GM19351 (cell line): ENCODE results near the gene C6.
"Not testable (repeated sequence)": the region's sequence is repeated elsewhere in the genome, so short reads cannot be mapped to it uniquely, and the experiment has no call there.

ENCODE experiments used
- ATAC-seq: cut with Tn5 transposase; IDR thresholded peaks from one replicate; pipeline ENCODE4 v1.9.1; 2021; ENCODE audit warnings: mild to moderate bottlenecking, moderate library complexity; ENCODE audit not compliant: unreplicated experiment

C6 gene

DNA sequence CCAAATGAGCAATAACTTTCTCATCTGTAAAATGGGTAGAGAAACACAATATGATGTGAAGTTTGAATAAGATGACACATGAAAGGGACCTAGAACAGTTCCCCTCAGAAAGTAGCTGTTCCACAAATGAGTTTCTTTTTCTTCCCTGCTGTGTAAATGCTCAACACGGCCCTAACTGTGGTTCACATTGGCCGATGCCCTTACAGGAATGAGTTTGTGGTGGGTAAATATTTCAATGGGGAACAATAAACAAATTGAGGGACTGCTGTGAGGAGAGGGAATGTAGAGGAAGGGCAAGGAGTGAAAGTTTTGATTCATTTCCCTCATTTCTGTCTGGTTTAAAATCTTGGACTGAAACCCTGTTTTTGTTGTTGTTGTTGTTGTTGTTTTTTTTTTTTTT lies 12.8 kb downstream of the C6 start:
- ATAC-seq = no peak

DNA sequence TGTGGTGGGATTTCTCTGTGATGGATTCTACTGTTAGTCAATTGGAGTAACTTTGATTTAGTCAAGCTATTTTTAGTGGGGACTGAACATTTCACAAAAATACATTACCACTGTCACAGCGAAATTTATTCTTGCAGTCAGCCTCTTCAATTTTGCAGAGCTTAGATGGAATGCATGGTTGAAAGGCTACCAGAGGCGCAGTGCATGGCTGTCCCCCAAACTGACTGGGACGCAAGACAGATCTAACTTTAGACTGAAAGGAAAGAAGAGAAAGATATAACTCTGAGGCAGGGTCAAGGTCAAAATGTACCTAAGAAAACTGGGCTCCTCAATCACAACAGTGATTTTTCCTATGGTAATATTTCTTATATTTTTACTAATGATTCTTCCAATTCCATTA lies 13.7 kb downstream of the C6 start:
- no peak for ATAC-seq

DNA sequence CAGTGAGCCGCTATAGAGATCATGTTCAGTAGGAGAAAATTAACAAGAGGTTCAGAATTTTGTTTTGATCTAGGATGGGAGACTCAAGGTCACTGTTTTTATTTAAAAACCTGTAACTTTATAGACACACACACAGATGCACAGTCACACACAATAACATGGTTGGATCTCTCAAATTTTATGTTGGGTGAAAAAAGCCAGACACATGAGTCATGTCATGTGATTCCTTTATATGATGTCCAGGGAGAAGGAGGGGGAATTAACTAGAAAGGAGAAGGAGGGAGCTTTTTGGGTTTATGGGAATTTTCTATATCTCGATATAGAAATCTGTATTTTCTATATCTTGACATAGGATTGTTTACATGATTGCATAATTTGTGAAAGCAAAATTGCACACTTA lies 17.1 kb downstream of the C6 start:
- ATAC-seq = no peak

DNA sequence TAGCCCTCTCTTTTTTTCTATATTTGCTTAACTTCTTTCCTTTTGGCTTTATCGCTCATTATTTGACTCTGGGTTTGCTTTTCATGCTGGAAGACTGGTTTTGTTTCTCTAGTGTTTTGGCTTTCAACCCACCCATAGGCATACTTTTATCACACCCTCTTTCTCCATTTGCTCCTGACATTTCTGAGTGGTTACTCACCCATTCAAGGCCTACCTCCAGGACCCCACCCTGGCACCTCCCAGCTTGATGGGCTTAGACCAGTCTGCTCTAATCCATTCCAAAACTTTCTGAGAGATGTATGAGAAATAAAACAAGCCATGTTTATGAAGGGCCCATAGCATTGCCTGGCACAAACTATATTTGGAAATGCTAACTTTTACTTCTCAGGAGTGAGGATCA lies 18.1 kb downstream of the C6 start:
- ATAC-seq = no peak

DNA sequence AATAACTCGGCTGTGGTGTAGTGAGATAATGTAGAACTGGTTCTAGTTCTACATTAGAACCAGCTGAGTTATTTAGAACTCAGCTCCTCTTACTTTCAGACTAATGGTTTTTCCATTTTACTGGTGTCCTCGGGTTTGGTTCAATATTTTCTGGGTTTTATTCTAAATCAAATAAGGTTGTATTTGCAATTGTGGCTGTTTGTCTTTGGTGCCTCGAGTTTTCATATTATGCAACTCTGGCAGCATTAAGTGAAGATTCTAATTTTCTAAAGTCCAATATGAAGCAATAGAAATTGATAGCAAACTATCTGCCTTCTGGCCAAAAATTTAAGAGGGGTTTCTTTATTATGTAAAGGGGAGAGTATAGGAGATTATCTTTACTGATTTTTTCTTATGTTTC lies 19.0 kb downstream of the C6 start:
- no peak for ATAC-seq

DNA sequence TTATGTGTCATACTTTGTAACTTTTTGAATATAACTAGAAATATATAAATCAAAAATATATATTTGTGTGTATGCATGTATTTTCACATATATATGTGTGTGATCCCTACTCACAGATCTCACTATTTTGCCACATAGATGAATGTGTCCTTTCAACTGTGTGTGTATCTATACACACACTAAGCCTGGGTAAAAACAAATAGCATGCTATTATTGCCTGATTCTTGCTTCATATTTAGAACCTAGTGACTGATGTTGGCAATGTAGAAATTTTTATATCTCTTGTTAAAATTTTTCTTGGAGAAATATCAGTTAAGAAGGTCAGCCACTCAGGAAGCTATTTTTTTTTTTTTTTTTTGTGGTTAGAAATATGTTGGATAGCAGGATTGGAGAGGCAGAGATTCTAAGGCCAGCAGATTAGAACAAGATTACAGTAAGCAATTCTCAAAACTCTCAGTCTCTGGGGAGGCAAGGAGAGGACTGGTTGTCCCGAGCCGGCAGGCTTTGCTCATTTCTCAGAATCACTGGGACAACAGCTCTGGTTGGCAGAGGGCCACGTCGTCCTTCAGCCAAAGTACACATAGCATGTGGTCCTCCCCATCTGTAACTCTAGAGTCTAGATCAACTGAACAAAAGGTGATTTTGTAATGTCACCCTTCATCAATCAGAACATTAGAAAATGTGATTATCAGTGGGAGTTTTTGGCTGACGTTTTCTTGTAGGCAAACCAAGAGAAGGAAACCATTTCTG lies 19.7 kb downstream of the C6 start:
- no peak for ATAC-seq

DNA sequence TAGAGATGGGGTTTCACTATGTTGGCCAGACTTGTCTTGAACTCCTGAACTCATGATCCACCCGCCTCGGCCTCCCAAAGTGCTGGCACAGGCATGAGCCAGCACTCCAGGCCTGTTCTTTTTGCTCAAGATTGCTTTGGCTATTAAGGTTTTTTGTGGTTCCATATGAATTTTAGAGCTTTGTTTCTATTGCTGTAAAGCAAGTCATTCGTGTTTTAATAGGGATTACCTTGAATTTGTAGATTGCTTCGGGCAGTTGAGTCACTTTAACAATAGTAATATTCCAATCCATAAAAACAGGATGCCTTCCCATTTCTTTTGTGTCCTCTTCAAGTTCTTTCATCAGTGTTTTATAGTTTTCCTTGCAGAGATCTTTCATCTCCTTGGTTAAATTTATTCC lies 22.1 kb downstream of the C6 start:
- no peak for ATAC-seq

DNA sequence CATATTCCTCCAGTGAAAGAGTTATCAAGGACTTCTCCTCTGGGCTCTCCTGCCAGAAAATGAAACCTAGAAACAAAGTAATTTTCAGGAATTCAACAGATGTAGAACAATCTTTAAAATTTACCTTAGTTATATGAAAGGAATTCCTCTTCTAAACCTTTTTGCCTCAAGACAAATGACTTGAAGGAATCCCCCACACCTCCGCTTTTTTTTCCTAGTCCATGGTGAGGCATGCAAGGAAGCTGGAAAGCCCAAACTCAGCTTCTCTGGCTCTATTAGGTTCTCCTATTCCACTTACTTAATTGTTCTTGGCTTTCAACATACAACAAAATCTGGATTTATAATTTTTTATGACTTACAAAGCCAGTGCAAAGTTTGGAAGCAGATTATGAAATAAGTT lies 27.2 kb downstream of the C6 start:
- ATAC-seq = no peak

DNA sequence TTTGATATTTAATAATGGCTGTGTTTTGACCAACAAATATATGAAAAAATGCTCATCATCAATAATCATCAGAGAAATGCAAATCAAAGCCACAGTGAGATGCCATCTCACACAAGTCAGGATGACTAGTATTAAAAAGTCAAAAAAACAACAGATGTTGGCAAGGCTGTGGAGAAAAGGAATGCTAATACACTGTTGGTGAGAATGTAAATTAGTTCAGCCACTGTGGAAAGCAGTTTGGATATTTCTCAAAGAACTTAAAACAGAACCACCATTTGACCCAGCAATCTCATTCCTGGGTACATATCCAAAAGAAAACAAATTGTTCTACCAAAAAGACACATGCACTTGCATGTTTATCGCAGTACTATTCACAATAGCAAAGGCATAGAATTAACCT lies 30.0 kb downstream of the C6 start:
- not testable (repeated sequence) for ATAC-seq

DNA sequence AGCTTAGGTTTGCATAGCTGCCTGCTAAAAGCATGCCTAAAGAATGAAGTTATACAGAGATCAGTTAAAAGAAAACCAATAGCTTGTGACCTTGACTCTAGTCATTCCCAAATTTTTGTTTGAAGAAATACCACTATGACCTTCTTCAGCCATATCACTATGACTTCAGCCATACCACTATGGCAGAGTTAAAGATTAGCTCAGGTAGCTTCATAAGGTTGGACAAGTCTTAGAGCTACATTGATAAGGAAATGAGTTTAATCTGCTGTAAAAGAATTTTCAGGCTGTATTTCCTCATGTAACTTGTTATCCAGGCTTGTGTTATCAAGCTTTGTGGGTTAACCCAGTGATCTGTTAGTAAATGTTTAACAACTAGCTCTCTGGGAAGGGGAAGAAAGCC lies 30.7 kb downstream of the C6 start:
- ATAC-seq = no peak

DNA sequence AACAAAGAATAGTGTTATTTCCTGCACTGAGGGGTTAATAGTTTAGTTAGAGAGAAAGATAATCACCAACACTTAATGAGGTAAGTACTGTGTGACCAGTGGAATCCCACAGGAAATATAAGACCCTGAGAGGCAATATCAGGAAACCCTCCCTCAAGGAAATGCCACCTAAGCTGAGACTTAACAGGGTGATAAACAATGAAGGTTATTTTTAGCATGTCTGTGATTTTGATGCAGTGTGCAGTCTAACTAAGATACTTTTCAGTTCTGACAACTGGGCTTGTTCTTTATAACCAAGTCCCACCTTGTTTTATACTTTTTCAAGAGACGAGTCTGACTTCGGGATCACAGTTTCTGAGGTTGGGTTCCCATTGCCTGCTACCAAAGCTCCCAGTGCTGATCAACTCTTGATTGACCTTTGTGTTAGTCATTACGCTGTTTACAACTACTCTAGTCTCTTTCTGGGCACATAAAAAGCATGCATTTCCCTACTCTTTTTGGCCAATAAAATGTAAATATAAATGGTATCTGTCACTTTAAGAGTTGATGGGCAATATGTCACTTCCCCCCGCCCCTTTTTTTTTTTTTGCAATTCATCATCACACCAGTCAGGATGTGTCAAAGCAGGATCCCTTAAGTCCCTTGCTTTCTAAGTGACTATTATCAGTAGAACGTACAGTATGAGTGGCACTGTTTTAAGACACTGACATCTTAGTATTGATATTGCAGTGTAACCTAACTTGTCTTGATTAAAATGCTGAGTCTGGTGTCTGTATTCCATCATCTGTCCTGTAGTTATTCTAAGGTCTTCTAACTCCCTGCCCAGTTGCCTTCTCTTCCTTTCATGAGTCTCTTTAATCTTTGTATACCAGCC lies 31.4 kb downstream of the C6 start:
- ATAC-seq = no peak

DNA sequence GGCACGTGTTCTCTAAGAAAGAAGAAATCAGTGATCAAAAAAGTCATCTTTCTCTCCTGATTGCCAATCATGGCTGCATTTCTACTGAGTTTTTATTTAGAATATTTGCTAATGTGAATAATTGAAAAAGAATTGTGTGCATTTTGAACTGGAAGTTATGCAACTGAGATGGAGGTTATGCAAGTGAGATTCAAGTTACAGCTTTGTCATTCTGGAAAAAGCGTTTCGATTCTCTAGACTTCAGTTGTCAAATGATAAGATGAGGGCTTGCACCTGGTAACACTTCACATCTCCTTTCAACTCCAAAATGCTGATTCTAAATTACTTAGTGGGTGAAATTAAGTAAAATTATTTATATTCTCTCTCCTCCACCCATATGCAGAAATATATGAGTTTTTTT lies 36.4 kb downstream of the C6 start:
- no peak for ATAC-seq

DNA sequence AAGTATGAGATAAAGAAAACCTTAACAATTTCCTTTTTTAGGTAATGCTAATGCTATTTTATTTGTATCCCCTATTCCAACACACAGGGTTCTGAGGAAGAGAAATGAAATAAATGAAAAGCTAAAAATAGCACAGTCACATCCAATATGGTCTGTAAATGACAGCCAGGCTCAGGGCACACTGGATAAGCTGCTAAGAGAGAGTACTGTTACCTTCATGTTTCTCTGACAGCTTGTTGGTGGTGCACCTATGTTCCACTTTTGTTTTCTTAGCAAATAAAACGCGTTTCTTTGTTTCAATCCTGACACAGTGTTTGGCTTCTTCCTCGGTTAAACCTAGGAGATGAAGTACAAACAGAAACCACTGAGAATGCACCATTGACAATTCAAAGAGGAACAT lies 41.3 kb downstream of the C6 start:
- ATAC-seq = no peak

DNA sequence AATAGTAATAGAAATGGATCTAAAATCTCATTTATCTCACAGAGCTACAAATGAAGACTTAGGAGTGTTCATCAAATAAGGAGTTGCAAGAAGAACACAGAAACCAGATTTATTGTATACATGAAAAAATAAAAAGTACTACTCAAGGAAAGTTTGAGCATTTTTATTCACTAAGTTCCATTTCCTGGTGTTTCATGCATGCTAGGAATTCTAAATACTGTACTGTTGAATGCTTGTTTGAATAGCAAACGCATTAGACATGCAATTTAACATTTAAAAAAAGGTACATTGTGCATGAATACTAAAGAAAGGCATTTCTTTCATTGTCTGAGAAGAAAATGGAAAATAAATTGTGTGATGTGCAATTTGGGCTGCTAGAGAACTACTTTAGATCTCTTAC lies 52.1 kb downstream of the C6 start:
- no peak for ATAC-seq

DNA sequence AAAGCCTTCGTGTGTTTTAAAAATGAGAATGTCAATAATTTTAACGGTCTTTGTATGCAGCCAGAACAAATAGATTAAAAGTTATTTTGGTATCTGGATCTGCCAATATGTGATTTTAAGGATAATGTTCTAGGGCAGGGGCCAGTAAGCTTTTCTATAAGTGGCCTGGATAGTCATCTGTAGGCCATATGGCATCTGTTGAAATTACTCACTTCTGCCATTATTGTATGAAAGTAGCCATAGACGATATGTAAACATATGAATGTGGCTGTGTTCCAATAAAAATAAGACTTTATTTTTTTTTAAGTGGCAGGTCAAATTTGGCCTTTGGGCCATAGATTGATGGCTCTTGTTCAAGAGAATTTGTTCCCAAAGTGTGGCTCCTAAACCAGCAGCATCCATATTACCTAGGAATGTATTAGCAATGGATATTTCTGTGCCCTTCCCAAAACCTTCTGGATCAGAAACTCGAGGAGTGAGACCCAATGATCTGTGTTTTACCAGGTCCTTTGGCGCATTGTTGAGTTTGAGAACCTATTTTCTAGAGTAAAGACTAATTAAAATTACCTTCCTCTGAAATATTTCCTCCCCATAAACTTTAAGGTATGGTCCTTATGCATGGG lies 55.9 kb downstream of the C6 start:
- ATAC-seq = no peak

DNA sequence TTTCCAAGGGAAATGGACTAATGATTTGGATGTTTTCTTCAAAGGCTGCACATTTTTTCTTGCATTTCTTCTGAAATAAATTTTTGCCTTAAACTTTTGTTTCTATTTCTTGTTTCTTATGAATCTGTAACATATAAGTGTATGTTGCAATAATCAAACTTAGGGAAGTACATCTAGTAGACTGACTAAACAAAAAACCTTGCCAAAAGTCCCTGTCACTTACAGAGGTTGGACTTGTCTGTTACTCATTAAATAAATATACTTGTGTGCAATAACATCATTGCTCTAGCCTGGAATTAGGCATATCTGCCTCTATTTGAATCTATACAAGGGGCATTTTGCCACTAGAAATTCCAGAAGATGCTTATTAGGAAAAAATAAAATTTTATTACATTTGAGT lies 56.6 kb downstream of the C6 start:
- no peak for ATAC-seq

DNA sequence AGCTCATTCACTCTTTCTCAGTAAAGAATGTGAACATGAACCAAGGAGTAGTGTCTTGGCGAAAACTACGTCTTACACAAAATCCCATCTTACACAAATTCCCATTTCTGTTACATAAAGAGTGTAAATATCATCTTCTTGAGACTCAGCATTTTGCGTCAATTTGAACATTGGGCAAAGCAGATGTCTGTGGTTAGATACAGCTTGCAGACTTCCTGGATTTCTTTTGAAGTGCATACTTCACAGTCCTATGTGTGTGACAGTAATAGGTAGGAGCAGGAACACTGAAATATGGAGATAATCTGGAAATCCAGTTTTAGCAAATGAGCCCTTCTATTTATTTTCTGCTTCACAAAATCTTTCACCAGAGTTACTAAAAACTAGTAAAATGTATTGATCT lies 58.8 kb downstream of the C6 start:
- ATAC-seq = no peak

DNA sequence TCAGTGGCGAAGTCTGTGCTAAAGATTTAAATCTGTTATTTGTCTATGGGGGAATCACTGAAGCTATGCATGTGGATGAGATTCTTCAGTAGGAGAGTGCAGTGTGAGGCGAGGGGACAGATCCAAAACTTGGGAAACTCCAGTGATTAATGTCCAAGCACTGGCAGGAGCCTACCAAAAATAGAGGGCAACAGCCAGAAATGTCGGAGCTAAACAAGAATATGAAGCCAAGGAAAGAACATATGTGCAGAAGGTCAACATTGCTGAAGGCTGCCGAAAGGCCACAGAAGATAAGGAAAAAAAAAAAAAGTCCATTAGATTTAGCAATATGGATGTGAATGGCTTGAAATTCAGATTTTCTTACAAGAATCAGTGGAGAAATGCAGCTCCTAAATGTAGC lies 61.8 kb downstream of the C6 start:
- no peak for ATAC-seq

DNA sequence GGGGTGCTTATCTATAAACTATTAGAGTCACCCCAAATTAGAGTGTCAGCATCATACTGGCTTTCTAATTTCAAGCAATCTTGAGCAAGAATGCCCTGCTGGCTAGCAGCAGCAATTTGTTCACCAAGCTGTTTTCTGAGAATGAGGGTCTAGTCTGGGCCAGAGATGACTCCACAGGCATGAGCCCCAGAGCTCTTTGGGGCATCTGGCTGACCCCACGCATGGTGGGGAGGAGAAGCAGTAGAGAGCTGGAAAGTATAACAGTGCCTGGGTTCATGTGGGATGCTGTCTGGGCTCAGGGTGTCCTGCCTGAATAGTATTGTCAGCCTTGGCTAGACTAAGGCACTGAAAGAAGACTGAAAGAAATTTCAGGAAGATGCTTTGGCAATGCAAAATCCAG lies 64.9 kb downstream of the C6 start:
- ATAC-seq = no peak

DNA sequence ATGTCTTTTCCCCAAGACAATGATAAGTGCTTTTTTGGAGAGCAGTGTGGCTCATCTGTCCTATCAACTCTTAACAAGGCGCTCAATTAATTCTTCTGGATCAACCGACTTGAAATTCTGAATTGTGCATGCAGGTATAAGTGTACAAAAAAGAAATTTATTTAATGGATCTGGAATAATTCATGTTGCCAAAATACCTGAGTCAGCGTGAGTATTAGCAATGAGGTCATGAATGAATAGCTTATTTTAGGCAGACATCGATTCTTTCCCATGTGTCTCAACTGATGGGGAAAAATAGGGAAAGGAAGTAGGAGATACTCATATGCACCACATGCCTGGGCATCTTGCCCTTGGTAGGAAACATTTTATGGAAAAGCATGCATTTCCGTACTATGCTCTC lies 68.0 kb downstream of the C6 start:
- no peak for ATAC-seq

DNA sequence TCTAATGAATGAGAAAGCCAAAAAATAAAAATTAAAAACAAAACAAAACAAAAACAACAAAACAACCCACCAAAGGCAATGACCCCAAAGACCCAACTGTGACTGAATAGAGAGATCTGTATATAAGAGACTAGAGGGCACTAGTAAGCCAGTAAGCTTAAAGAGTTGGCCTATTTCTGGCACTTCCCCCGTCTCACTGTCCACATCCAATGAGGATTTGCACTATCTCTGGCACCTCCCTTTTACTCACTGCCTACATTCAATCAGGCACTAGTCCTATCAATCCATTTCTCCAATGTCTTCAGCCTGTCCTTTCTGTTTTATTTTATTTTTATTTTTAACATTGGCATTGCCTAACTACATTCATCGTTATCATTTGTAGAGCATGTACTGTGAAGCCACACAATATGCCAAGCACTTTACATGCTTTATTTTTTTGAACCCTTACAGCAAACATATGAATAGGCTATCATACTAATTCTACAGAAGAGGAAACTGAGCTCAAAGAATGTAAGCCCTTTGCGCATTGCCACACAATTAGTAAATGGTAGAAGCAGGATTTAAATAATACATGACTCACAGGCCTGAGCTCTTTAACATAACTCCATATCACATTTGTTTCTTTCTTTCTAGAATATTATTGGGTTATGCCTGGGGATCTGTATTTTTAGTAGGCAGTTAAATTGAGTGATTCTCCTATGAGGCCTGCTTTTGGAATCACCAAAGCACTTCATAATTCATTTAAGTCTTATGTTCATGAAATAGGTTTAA lies 70.0 kb downstream of the C6 start:
- no peak for ATAC-seq
